Hippocampal formation (tissue), 2 donors: ENCODE data around the gene RNF19B.
"Not testable (repeated sequence)": the region's sequence is repeated elsewhere in the genome, so short reads cannot be mapped to it uniquely, and the experiment has no call there.

ENCODE experiments used
- DNase-seq, 2 donors: peaks; one replicate each; lab custom pipeline; 2025; lab: John Stamatoyannopoulos, UW

The RNF19B gene

DNA sequence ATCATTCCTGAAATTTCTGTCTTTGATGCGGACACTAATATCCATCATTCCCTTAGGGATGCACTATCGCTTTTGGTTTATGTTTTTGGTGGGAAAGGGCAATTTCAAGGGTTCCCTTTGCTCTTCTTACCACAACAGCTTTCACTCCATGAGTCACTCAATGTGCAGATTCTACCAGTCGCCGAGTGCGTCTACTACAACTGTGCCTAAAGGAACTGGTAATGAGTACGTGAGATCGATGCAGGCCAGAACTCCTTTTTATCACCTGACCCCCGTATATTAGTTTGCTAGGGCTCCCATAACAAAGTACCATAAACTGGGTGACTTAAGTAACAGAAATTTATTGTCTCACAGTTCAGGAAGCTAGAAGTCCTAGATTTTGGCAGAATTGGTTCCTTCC is 35.9 kb downstream of the RNF19B start:
- DNase-seq: no peak

DNA sequence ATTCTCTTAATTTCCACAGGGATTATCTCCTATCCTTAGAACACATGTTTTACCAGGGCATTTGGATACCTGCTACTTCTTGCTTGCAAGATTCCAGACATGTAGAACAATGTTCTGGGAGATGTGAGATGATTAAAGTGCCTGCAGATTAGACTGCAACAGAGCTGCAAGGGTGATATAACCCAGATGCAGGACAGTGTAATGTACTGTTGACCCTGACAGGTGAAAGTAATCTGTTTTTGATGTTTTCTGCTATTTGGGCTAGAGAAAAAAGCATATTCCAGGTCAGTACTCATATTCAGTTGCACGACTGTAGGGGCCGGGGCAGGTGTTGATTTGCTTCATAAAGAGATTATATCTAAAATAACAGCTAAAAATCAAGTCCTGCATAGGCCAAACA is 36.3 kb downstream of the RNF19B start:
- no peak for DNase-seq

DNA sequence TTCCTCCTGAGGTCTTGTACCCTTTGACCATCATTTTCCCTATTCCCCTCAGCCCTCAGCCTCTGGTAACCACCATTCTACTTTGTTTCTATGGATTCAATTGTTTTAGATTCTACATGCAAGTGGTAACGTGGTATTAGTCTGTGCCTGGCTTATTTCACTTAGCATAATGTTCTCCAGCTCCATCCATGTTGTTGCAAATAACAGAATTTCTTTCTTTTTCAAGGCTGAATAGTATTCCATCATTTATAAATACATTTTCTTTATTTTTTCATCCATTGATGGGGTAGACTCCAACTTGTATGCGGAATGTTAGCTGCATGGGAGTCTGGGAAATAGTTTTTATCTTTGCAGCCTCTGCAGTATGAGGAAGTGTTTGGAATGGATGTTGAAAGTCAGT is 37.2 kb downstream of the RNF19B start:
- DNase-seq: no peak

DNA sequence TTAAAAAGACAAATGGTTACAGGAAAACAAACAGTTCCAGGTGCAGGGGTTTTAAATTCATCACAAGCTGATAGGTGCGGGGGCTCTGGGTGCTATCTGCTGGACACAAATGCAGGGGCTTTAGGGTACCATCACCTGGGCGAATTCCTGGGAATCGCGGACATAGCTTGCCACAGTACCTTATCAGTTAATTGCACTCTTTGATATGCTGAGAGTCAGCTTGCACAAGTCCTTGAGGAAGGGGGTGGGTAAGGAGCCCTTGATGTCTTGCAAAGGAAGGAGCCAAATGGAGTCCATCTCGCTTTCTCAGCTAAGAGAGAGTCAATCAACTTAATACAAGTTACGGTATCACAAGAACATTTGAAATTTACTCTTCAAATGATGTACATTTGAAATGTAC is 38.0 kb downstream of the RNF19B start:
- DNase-seq: no peak

DNA sequence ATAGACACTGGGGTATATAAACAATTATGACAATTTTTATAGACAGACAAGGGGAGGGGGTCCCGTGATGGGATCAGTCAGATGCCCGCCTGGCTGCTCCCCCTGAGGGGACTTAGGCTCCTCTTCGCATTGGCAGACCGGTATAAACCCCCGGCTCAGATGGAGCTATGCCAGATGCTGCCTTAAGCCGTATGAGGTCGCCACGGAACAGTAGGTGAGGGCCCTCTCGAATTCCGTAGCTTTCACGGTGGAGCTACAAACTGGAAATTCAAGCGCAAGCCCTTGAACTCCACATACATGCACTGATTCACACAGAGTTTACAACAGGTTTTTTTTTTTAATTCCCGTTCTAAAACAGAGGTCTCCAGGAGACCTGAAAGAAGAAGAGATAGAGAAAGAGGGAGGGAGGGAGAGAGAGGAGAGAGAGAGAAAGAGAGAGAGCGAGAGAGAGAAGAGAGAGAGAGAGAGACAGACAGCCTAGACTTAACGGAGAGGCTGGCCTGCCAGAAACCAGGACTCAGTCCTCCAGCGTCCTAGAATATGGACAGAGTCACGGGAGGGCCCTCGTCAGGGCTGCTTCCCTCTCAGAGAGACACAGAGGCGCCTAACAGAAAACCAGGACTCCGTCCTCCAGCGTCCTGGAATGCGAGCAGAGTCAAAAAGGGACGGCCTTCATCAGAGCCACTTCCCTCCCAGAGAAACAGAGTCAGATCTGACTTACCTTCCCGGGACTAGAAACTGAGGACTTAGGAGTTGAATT is 39.0 kb downstream of the RNF19B start:
- DNase-seq: no peak

DNA sequence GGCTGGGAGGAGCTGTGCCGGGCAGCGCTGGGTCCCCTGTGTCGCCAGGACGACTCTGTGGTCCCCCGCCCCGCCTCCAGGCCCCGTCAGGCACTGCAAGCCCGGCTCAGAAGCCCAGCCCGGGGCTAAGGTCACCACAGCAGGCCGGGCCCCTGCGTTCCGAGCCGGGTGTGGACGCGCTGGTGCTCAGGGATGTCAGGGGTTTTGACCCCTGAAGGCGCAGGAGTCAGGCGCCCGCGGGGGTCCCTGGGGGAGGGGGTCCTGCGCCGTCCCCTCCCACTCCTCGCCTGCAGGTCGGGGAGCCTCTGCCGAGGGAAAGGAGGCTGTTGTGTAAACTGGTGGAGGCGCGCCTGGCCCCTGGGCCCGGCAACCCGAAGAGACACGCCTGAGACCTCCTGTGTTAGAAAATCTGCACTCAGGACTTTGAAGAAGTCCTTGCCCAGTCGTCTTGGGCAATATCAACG is 39.7 kb downstream of the RNF19B start:
- DNase-seq: no peak

DNA sequence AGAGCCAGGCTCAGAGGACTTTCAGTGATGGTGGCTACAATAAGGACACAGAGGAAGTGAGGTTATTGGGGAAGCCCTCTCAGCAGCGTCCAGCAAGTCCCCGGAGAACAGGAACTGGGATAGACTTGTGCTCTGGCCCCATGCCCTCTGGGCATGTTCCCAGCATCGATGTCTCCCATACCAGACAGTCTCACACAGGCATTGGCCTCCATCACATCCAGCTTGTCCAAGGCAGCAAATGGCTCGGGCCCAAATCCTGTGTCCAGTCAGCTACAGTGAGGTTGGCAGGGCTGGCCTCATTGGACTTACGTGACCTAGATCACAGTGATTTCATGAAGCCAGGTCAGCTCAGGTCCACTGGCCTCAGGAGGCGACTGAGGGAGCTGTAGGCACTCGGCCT is 43.8 kb downstream of the RNF19B start:
- no peak for DNase-seq

DNA sequence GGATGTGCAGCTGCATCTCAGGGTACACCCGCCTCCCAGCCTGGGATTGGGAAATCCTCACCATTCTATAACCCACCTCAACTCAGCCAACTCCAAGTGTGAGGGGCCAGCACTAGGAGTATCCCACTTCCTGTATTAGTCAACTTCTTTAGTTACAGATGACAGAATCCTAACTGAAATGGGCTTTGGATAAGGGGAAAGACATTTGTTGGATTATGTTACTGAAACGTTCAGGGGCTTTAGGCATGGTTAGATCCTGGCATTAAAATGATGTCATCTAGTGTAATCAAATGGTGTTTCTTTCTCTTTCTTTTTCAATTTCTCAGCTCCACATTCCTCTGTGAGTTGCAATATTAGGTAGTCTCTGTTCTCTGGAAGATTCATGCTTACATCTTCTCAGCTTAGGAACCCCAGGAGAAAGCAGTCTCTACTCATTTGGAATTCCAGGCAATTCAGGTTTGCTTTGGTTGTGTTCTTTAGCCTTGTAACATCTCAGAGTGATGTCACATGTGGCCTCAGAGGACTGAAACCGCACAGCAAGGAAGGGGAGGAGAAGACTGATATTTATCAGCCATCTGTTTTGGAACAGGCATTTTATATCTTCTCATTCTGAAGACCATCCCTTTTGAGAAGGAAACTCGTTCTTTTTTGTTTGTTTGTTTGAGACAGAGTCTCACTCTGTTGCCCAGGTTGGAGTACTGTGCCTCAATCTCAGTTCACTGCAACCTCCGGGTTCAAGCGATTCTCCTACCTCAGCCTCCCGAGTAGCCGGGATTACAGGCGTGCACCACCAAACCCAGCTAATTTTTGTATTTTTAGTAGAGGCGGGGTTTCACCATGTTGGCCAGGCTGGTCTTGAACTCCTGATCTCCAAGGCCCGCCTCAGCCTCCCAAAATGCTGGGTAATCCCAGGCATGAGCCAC is 44.5 kb downstream of the RNF19B start:
- no peak for DNase-seq

DNA sequence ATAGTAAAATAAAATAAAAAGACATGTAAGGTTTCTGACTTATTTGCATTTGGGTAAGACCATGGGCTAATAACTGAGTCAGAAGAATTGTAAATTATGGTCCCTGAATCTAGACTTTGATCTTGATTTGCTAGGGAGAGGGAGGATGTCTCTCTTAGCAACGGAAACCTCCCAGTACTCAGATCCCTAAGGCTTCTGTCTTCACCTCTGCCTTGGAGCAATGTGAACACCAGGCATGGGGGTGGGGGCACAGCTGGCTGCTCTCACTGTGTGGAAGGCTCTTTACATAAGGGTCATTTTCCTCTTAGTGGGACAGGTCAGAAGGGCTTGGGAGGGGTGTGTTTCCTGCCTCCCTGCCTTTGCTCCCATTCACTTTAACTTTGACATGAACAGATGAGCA is 46.4 kb downstream of the RNF19B start:
- no peak for DNase-seq

DNA sequence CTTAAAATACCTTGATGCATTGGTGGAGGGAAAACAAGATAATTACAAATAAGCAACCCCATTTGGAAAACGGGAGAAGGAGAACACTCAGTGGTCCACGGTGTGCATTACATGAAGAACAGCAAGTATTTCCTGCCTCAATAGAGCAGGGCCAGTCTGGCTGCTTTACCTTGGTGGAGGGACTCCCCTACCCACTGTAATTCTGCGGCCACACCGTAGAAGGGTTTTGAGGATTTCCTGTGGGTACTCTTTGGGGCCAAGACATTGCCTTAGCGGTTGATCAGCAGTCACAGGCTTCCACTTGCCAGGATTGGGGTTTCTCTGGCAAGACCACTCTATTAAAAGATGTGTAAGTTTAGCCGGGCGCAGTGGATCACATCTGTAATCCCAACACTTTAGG is 47.1 kb downstream of the RNF19B start:
- no peak for DNase-seq

DNA sequence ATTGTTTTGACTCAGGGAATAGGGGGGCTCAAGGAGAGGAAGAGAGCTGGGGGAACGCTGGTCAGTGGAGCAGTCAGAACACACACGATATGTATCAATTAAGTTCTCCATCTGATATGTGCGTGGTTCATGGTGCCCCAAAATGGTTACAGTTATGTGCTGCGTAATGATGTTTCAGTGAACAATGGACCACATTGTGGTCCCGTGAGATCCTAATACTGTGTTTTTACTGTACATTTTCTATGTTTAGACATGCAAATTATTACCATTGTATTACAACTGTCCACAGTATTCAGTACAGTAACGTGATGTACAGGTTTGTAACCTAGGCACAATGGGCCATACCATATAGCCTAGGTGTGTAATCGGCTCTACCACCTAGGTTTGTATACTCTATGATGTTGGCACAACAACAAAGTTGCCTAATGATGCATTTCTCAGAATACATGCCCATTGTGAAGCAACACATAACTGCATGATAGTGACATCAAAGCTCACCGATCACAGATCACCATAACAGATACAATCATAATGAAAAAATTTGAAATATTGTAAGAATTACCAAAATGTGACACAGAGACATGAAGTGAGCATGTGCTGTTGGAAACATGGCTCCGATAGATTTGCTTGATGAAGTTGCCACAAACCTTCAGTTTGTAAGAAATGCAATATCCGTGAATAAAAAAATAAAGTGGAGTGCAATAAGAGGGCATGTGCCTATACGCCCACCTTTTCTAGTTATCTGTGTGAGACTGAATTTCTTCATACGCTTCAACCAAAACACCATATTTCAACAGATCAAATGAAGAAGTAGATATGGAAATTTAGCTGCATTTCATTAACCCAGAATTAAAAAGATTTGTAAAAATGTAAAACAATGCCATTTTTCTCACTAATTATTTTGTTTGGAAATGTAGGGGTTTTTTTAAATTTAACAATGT is 48.6 kb downstream of the RNF19B start:
- DNase-seq: no peak

DNA sequence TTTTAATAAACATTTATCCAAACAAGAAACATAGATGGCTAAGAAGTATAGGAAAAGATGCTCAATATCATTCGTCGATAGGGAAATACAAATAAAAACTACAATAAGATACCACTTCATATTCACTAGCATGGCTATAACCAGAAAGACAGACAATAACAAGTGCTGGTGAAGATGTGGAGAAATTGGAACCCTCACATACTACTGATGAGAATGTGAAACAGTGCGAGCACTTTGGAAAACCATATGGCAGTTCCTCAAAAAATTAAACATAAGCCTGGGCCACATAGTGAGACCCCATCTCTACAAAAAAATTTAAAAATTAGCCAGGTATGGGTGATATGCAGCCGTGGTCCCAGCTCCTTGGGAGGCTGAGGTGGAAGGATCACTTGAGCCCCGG is 54.3 kb downstream of the RNF19B start:
- no peak for DNase-seq

DNA sequence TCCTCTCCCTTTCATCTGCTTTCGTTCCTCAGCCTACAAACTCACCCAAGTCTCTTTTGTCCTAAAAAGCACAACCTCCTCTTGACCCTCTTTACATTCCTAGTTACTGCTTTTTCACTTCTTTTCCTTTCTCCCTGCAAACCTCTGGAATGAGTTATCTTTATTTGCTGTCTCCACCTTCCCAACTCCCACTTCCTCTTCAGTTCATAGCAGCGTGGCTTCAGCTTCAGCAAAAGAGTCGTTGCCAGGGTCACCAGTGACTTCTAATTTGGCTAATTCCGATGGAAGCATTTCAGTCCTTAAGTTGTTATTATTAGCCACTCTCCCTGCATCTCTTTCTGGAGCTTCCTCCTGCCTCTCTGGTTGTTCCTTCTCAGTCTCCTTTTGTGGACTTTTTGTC is 57.2 kb downstream of the RNF19B start:
- no peak for DNase-seq

DNA sequence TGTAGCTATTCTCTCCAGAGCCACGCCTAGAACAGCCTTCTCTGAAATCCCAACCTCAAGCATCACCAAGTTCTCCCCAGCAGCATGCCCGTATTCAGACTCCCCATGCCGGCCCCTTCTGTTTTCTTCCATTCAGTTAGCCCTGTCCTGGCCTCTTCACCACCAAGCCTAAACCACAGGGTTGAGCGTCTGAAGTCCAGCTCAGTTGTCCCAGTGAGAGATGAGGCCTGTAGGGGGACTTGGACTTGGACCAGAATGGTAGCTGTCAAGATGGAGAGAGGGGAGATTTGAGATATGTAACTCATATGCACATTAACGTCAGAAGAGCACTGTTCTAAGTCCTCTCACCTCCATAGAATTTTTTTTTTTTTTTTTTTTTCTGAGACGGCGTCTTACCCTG is 58.0 kb downstream of the RNF19B start:
- no peak for DNase-seq

DNA sequence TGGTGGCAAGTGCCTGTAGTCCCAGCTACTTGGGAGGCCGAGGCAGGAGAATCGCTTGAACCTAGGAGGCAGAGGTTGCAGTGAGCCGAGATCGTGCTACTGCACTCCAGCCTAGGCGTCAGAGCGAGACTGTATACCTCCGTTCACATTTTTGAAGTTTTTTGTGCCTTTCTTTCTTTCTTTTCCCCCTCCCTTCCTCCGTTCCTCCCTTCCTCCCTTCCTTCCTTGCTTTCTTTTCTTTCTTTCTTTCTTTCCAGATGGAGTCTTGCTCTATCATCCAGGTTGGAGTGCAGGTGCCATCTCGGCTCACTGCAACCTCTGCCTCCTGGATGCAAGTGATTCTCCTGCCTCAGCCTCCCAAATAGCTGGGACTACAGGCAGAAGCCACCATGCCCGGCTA is 59.0 kb downstream of the RNF19B start:
- not testable (repeated sequence) for DNase-seq

DNA sequence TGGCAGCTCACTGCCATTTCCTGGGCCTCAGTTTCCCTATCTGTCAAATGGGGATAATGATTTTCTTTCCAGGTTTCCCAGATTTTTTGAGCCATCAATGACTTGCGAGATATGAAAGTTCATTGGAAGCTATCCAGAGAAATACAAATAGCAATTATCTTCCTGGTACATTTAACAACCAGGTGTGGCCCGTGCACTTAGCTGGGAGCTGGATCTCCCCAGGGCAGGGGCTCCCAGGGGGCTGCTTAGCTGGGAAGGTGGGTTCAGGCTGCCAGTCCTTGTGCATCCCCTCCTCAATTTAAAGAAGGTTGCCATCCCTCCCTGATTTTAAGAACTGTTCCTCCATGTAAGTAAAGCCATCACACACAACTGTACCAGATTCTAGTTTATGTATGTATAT is 59.8 kb downstream of the RNF19B start:
- DNase-seq: no peak

DNA sequence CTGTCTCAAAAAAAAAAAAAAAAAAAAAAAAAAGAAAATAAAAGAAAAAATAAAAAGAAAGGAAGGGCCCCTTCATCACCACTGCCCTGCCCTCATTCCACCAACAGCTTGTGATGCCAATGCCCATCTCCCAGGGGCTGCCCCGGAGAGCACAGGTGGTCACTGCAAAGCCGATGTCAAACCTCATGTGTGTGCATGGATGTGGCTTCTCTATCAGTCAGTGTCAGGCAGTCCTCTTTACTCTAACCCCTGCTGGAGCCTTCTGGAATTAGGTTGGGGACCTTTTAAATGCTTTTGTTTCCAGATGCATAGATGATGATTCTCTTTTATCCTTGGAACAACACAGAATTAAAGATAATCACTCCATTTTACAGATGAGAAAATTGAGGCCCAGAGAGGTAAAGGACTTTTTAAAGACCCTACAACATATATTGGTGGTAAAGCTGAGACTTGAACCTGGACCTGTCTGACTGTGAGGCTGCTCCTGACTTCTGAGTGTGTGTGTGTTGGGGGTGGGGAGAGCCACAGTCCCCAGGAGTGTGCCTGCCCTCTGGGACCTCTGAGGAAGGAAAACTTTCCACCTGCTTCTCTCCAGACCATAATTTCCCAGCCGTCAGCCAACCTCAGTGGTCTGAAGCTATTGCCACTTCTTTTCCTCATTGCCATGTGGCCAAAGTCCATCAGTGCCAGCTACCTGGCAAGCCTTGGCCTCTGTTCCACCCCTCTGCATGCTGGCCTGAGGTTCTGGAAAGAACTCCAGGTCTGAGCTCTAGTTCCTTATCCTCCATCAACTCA is 60.4 kb downstream of the RNF19B start:
- DNase-seq: no peak

DNA sequence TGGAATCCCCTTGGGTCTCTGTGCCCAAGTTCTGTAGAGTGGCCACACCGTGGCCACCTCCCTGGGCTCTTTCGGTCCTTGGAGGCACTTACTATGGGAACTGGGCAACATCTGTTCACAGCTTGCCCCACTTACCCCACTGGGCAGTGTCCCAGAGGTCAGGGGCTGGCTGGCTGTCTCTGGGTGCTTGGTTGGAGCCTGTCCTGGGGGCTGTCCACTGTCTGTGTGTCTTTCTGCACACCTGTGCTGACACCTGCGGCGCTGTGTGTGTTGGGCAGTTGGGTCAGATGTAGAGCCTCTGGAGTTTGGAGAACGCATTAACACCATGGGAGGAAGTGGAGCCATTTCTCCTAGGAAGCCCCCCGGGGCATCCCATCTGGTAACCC is 62.1 kb downstream of the RNF19B start:
- DNase-seq: no peak

DNA sequence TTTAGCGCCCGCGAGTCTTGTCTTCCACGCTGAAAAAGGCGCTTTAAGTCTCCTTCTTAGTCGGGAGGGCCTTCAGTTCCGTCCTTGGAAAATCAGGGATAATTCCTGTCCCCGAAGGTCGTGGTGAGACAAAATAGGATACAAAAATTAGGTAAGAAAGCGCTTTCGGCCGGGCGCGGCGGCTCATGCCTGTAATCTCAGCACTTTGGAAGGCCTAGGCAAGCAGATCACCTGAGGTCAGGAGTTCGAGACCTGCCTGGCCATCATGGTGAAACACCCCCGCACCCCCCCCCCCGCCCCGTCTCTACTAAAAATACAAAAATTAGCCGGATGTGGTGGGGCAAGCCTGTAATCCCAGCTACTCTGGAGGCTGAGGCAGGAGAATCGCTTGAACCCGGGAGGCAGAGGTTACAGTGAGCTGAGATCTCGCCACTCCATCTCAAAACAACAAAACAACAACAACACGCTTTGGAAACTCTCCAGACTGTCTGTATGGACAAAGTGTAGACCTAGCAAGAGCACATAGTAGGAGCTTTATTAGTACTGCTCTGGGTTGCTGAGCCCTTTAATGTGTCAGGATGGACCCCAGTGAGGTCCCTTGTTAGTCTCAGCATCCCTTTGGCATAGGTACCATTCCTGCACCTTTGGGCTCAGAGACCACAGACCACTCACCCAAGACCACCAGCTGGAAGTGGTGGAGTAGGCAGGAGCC is 62.6 kb downstream of the RNF19B start:
- DNase-seq: no peak

DNA sequence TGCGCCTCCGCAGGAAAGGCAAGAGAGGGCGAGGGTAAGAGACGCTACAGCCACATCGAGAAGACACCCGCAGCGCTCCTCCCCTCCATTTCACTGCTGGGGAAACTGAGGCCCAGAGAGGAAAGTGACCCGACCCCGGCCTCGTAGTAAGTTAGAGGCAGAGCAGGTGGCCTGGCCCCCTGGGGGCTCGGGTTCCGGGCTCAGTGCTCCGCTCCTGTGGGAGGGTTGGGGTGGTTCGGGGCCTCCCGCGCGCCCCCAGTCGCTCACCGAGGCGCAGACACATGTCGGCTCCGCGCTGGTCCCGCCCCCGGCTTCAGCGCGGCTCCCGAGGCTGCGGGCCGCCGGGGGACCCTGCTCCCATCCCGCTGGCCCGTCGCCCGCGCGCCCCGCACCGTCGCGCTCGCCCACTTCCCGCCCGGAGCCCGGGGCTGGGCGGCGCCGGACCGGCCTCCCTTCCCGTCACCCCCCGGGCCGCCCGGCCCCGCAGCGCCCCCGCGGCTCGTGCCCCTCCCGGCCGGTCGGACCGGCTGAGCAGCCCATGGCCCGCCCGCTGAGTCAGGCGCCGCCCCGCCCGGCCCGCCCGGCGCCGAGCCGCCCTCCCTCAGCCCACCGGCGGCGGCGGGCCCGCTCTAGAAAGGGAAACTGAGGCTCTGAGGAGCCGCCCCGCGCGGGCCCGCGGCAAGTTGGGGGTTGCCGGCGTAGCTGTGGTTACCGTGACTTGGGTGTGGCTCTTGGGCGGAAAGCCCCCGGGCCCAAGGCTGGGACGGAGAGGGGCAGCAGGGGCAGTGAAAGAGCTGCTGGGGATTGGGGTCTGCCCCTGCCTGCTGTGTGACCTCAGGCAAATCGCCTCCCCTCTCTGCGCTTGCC is 63.4 kb downstream of the RNF19B start, which contains the start of gene TMEM54:
TSS of gene TMEM54 (minus strand) at position 434 of the 867 bp plus-strand sequence. CDS start at position 283, 151 bp downstream.
- no peak for DNase-seq
